SJCRH30 (cell line): ENCODE measurements around the gene IRAG1. TPM values are rescaled to one million over a fixed set of nuclear protein-coding genes. Genes with fewer than 3 reads are reported as not detected.

Experiments used
- DNase-seq, 2 experiments: peaks; one replicate each; pipeline ENCODE4 v3.0.0-alpha.2; 2015 to 2020
- H3K27ac ChIP-seq: fragments of 250-450 bp; sonication (Bioruptor Pico); 2 replicates; pipeline ENCODE4 v1.5.1; 2020; ENCODE audit warnings: mild to moderate bottlenecking, moderate library complexity
- H3K27me3 ChIP-seq: fragments of 250-450 bp; sonication (Bioruptor Pico); 2 replicates; pipeline ENCODE4 v1.5.1; 2020; ENCODE audit warnings: mild to moderate bottlenecking, moderate library complexity
- H3K36me3 ChIP-seq: fragments of 250-450 bp; sonication (Bioruptor Pico); 2 replicates; pipeline ENCODE4 v1.5.1; 2020; ENCODE audit warnings: mild to moderate bottlenecking, moderate library complexity
- H3K4me1 ChIP-seq: fragments of 250-450 bp; sonication (Bioruptor Pico); 2 replicates; pipeline ENCODE4 v1.5.1; 2020; ENCODE audit warnings: mild to moderate bottlenecking, moderate library complexity
- H3K4me3 ChIP-seq: fragments of 250-450 bp; sonication (Bioruptor Pico); 2 replicates; pipeline ENCODE4 v1.5.1; 2020; ENCODE audit warnings: mild to moderate bottlenecking, moderate library complexity
- H3K9me3 ChIP-seq: fragments of 250-450 bp; sonication (Bioruptor Pico); replicated peaks from 2 replicates; pipeline ENCODE4 v1.5.1; 2020; ENCODE audit warnings: mild to moderate bottlenecking, moderate library complexity
- total RNA-seq: library from RNA; depleted of rRNA; stranded (reverse); fragments of >200 nt; shearing (Covaris generic); gene quantifications from 2 replicates; pipeline ENCODE4 v1.2.3, GENCODE V29; 2014; rRNA removed

Gene IRAG1, protein sequence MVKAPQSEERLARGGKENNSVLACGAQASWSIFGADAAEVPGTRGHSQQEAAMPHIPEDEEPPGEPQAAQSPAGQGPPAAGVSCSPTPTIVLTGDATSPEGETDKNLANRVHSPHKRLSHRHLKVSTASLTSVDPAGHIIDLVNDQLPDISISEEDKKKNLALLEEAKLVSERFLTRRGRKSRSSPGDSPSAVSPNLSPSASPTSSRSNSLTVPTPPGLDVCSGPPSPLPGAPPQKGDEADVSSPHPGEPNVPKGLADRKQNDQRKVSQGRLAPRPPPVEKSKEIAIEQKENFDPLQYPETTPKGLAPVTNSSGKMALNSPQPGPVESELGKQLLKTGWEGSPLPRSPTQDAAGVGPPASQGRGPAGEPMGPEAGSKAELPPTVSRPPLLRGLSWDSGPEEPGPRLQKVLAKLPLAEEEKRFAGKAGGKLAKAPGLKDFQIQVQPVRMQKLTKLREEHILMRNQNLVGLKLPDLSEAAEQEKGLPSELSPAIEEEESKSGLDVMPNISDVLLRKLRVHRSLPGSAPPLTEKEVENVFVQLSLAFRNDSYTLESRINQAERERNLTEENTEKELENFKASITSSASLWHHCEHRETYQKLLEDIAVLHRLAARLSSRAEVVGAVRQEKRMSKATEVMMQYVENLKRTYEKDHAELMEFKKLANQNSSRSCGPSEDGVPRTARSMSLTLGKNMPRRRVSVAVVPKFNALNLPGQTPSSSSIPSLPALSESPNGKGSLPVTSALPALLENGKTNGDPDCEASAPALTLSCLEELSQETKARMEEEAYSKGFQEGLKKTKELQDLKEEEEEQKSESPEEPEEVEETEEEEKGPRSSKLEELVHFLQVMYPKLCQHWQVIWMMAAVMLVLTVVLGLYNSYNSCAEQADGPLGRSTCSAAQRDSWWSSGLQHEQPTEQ
- not detected in 2 replicates for total RNA-seq

DNA sequence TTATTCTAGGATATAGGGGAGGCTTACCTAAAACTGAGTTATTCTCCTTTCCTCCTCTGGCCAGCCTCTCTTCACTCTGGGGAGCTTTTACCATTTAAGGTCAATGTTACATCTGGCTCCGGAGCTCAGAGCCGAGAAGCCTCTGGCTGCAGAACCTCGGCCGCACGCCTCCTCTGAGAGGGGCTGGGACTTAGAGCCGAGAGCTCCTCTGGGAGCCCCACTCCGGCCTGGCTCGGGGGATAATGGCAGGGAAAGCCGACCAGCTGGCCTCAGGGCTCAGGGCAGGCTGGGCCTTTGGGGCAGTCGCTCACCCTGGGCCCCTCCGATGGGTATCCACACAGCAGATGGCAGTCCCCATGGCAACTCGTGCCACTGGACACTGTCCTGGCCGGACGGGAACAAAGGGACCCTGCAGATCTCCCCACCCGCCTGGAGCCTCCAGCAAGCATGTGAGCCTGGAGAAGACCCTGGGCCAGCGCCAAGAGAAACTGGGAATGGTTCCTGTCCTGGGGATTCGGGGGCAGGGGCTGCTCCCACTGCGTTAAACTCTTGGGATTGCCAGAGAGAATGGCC is at the start of gene IRAG1:
Gene IRAG1 (minus strand): TSS at position 247 of the 573 bp plus-strand sequence. CDS start 153 bp downstream, at position 94.
- no peaks in the 10 kb centered on the region for H3K4me1 ChIP-seq
- no peaks in the 10 kb centered on the region for H3K9me3 ChIP-seq
- DNase-seq: no peak
- no peak within 1 kb of the TSS for H3K4me3 ChIP-seq
- H3K27me3 ChIP-seq: 0 out of 2 replicates have a peak, but pooled peaks cover 7% of the 10 kb centered on the region
- no peak within 1 kb of the TSS for H3K27ac ChIP-seq
- no peaks in the 10 kb centered on the region for H3K36me3 ChIP-seq

DNA sequence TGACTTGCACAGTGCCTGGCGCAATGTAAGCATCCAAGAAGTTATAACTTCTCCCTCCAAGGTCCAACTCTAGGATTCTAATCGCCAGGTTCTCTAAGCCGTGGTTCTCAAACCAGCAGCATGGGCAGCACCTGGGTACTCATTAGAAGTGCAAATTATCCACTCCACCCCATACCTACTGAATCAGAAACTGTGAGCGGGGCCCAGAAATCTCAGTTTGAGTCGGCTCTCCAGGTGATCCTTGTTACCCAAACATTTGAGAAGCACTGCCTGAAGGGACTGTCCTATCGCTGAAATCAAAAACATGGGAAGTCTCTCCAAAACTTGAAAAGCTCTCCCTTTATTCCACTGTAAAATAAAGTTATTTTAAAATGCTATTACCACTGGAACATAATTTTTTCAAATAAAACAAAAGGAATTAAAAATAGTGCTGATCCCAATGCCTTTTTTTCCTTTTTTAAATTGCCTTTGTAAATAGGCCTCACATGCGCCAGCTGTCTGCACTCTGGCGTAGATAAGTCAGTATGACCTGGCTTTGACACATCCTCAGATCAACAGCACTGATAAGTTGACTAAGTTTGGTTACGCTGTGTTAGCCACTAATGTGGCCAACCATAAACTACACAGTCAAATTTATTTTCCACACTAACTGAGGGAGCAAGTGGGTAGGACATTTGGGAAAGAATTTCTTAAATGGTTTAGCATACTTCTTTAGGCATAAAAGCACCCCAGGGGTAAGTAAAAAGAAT is 49.1 kb upstream of the IRAG1 start:
- no peaks in the 10 kb centered on the region for H3K36me3 ChIP-seq
- peak; percentile 80 to 91 for DNase-seq
- peaks cover 21% of the 10 kb centered on the region for H3K4me1 ChIP-seq
- peak overlapping the region; percentile 90 for H3K27ac ChIP-seq
- peak overlapping the region; percentile 20 for H3K4me3 ChIP-seq
- H3K9me3 ChIP-seq: no peaks in the 10 kb centered on the region
- no peaks in the 10 kb centered on the region for H3K27me3 ChIP-seq

DNA sequence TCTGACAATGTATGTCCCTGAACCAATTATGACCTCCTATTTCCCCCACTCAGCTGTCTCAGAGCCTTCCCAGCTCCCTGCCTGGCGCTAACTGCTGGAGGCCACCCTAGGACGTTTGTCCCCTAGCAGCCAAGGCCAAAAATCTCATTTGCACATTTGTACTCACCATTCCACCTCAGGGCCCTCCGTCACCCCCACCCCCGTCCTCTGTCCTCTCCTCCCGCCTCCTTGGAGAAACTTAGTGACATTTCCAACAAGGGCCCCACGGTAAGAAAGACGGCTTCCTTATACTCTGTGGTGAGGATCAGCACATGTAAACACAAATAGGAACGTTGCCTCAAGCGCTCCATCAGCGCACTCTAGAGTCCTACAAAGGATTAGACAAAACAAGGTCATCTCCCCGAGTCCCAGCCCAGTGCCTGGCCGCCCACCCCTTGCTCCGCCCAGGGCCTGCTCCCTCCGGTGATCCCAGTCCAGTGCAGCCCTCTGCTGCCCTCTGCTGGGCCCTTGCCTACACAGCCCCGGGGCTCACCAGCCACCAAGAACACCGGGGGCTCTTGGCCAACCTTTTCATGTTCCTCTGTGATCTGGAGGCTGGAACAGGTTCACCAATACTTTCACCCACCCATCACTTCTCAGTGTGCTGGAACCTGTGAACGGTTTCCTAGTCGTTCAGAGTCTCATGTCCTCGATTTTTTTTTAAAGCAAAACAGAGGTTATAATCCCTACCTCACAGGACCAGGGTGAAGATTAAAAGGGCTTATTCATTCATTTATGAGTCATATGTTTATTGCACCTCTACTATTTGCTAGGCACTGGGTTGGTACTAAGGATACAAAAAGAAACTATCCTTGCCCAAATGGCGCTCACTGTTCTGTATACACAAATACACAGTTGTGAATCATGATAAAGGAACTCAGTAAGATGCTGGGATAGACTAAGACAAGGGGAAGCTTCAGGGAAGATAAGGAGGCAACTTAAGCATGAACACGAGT is 42.2 kb upstream of the IRAG1 start:
- Histone ChIP-seq H3K9me3 (0 out of 2 replicates have a peak, but pooled peaks cover 4% of the 10 kb centered on the region), H3K27me3 (no peaks in the 10 kb centered on the region), H3K36me3 (no peaks in the 10 kb centered on the region), H3K4me1 (peaks cover 4% of the 10 kb centered on the region; the same call in 1 of the 2 replicates), H3K4me3 (peak overlapping the region; percentile 48), H3K27ac (no peak overlapping the region; the same call in 1 of the 2 replicates)
- DNase-seq: peak; percentile 95 to 97

DNA sequence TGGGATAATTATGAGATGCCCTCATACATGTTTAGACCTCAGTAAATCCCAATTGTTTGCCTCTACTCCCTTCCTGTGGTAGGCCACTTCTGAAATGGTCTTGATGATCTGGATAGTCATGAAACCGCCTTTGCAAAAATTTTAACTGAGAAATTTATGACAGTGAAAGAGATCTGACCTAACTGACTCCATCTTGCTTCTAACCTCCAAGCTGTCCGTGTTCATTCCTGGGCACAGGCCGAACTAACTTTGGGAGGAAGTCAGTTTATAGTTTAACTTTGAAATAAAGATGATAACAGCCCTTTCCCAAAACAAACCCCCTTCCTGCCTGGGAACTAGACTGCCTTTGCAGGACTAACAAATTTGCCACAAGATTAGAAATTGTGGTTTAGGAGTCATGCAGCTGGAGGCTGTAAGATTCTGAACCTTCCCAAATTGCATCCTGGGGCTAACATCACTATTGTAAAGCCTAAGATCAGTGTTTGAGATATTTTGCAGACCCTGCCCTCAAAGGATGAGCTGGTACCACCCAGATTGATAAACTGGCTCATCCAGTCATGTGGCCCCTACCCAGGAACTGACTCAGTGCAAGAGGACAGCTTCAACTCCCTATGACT is 37.6 kb upstream of the IRAG1 start:
- 0 out of 2 replicates have a peak, but pooled peaks cover 4% of the 10 kb centered on the region for H3K9me3 ChIP-seq
- H3K27me3 ChIP-seq: 0 out of 2 replicates have a peak, but pooled peaks cover 2% of the 10 kb centered on the region
- H3K4me3 ChIP-seq: no peak overlapping the region
- DNase-seq: no peak
- H3K27ac ChIP-seq: no peak overlapping the region
- peaks cover 3% of the 10 kb centered on the region; the same call in 1 of the 2 replicates for H3K4me1 ChIP-seq
- no peaks in the 10 kb centered on the region for H3K36me3 ChIP-seq

DNA sequence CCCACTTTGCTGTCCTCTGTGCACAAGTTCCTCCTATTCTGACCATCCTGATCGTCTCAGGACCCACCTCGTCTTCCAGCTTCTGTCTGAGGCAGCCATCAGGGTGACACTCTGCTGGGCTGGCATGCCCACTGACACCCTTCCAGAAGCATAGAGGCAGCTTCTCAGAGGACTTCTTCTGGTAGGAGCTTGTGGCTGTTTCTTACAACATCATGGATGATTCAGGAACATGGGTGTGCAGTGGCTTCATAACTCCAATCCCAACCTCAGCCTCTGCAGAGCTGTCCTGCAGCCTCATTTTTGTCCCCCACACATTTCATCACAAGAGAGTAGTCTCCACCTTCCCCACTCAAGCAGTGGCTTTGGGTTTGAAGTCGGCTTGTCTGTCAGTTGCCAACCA is 36.6 kb upstream of the IRAG1 start:
- no peak for DNase-seq
- H3K36me3 ChIP-seq: no peaks in the 10 kb centered on the region

DNA sequence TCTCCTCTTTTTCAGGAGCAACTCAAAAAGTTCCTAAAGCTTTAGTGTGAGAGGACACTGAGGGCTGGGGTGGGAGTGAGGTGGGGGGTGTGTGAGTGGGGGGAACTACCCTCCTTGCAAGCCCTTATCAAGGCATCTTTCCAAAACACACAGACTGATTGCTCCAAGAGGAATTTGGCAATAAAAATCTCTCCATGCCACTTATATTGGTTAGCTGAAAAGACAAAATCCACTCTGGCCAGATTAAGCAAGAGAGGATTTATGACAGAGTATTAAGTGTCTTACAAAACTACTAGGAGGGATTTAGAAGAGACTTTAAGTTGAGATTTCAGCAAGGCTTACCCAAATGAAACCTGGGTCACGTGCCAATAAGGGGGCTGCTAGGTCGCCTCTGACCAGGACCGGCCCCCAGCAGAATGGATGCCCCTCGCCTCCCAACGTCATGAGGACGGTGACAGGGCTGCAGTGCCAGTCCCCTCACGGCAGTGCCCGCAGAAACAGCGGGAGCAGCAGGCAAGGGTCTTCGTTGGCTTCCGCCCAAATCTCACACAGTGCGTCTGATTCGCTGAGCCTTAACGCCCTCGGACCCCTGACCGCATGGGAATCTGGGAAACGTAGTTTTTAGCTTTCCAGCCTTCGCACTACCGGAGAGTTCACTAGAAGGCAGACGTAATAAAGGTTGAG is 35.4 kb upstream of the IRAG1 start:
- Histone ChIP-seq H3K4me3 (no peak overlapping the region), H3K27me3 (0 out of 2 replicates have a peak, but pooled peaks cover 2% of the 10 kb centered on the region), H3K27ac (no peak overlapping the region), H3K36me3 (no peaks in the 10 kb centered on the region), H3K9me3 (0 out of 2 replicates have a peak, but pooled peaks cover 4% of the 10 kb centered on the region), H3K4me1 (no peaks in the 10 kb centered on the region)
- no peak for DNase-seq

More for the DNA sequence above, 36.6 kb upstream of the IRAG1 start:
- Histone ChIP-seq H3K4me3 (no peak overlapping the region), H3K9me3 (0 out of 2 replicates have a peak, but pooled peaks cover 4% of the 10 kb centered on the region), H3K27me3 (0 out of 2 replicates have a peak, but pooled peaks cover 2% of the 10 kb centered on the region), H3K4me1 (no peaks in the 10 kb centered on the region), H3K27ac (no peak overlapping the region)

DNA sequence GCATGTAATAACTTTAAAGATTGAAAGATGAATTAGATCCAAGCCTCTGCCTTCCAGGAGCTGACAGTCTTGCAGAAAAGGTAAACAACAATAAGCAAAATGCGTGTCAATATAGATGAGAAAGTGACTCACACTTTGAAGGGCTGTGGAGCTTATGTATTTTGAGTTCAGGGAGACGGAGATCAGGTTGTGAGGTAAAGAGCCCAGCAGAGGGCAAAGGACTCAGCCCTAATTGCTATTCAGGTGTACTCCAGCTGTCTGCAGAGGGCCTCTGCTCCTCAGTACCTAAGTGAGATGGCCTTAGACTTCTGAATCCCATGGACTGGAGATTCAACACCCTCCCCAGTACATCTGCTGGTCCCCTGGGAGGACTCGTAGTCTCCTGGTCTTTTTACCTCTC is 34.6 kb upstream of the IRAG1 start:
- H3K27ac ChIP-seq: no peak overlapping the region
- H3K9me3 ChIP-seq: 0 out of 2 replicates have a peak, but pooled peaks cover 4% of the 10 kb centered on the region
- H3K36me3 ChIP-seq: no peaks in the 10 kb centered on the region
- H3K27me3 ChIP-seq: 0 out of 2 replicates have a peak, but pooled peaks cover 2% of the 10 kb centered on the region
- no peak for DNase-seq
- no peak overlapping the region for H3K4me3 ChIP-seq
- no peaks in the 10 kb centered on the region for H3K4me1 ChIP-seq

DNA sequence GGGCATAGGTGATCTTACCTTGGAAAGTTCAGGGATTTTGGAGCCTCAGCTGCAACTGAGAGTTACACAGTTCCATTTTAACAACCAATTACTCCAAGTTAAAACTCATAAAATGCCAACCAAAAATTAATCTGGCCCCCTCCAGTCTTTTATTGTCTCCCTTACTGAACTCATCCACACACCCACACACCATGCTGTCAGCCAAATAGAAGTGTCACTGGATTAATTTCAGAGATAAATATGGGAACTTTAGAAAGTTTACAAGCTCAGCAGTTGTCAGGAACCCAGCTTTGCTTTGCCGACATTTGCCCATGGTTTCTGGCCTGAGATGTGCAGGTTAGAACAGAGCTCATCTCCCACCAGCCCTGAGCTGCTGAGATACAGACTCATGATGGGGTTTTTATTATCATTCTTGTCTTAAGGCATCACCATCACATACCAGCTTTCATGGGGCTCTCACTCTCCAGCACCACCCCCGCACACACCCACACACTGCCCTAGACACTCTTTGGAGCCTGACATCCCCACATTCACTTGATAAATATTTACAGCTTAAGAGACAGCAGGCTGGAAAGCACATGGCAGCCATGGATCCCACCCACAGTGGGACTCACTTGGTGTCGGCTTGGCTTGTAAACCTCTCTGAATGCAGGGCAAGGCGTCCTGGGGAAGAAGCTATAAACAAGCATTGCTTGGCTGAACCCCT is 33.7 kb upstream of the IRAG1 start:
- 0 out of 2 replicates have a peak, but pooled peaks cover 2% of the 10 kb centered on the region for H3K27me3 ChIP-seq
- H3K36me3 ChIP-seq: no peaks in the 10 kb centered on the region
- H3K9me3 ChIP-seq: 0 out of 2 replicates have a peak, but pooled peaks cover 4% of the 10 kb centered on the region
- H3K27ac ChIP-seq: no peak overlapping the region
- no peaks in the 10 kb centered on the region for H3K4me1 ChIP-seq
- DNase-seq: no peak
- no peak overlapping the region for H3K4me3 ChIP-seq

DNA sequence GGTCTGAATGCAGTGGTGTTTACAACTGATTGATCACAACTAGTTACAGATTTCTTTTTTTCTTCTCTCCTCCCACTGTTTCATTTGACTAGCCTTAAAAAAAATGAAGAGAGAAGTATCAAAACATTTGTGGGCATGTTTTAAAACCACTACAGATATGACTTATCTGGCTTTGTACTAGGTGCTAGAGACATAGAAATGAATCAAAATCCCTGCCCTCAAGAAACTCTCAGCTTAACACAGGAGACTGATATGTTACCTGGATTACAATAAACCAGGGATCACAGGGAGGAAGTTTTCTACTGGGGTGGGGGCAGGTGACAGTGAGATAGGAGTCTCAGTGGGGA is 32.3 kb upstream of the IRAG1 start:
- DNase-seq: no peak
- H3K27me3 ChIP-seq: 0 out of 2 replicates have a peak, but pooled peaks cover 2% of the 10 kb centered on the region
- H3K9me3 ChIP-seq: no peaks in the 10 kb centered on the region
- no peaks in the 10 kb centered on the region for H3K36me3 ChIP-seq
- H3K4me1 ChIP-seq: no peaks in the 10 kb centered on the region
- no peak overlapping the region for H3K4me3 ChIP-seq
- H3K27ac ChIP-seq: no peak overlapping the region

DNA sequence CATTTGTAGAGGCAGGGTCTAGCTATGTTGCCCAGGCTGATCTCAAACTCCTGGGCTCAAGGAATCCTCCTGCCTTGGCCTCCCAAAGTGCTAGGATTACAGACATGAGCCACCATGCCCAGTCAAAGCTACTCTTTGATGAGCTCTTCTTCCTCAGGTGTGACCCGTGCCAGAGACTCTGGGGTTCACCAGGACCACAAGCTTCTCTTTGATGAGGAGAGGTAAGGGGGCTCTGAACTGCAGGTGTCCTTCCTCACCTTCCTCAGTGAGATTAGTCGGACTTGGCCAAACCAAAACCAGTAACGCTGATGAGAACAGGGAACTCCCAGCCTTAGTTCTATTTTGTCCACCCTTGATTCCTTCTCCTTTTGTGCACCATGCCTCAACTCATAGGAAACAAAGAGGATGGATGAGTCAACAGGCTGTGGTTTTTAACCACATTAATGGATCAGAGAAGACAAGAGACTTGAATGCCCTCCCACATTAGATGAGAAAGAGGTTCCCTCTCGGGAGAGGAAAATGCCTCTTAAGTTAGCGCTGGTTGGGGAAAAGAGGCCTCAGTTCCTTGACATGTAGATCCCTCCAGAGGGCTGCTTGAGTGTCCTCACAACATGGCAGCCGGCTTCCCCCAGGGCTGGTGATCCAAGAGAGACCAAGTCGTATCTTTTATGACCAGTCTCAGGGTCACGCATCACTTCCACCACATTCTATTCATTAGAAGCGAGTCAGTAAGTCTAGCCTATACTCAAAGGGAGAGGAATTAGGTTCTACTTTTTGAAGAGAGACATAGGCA is 31.8 kb upstream of the IRAG1 start:
- no peak for DNase-seq

DNA sequence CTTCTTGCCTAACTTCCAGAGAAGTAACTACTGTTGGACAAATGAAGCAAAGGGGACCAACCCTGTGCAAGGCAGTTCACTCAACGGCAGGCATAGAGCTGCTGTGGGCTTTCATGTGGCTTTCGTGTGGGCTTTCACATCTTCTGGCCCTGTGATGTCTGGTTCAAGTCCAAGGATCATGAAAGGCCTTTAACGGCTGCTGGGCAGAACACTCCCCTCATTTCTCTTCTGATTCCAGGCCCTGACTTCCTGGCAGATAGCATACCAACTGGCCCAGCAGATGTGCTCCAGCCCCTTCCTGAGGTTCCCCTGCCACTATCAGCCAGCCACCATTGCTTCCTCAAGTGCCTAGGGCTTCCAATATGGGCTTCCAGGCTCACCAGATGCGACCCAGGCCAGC is 28.8 kb upstream of the IRAG1 start:
- Histone ChIP-seq H3K27me3 (peaks cover 2% of the 10 kb centered on the region; the same call in 1 of the 2 replicates), H3K9me3 (no peaks in the 10 kb centered on the region), H3K4me3 (no peak overlapping the region), H3K27ac (no peak overlapping the region), H3K36me3 (no peaks in the 10 kb centered on the region), H3K4me1 (no peaks in the 10 kb centered on the region)
- DNase-seq: no peak

More for the DNA sequence above, 31.8 kb upstream of the IRAG1 start:
- H3K9me3 ChIP-seq: no peaks in the 10 kb centered on the region
- H3K4me3 ChIP-seq: no peak overlapping the region
- no peaks in the 10 kb centered on the region for H3K36me3 ChIP-seq
- no peak overlapping the region for H3K27ac ChIP-seq
- H3K4me1 ChIP-seq: no peaks in the 10 kb centered on the region
- 0 out of 2 replicates have a peak, but pooled peaks cover 2% of the 10 kb centered on the region for H3K27me3 ChIP-seq
